ENCODE results near the gene F10.

F10 gene

DNA sequence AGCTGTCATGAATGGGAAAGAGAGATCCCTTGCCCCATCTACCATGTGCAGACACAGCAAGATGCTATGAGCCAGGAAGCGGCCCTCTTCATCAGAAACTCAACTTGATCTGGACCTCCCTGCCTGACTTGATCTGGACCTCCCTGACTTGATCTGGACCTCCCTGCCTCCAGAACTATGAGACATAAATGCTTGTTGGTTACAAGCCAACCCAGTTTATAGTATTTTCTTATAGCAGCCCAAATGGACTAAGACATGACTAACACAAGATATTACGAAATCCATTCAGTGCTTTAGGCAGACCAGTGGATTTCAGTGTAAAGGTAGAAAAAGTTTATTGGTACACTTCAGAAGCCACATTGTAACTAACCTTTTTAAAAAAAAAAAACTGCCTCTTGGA lies 70.3 kb downstream of the F10 start:
- DNase-seq (ENCODE audit: low read depth, low spot score), result no peak

DNA sequence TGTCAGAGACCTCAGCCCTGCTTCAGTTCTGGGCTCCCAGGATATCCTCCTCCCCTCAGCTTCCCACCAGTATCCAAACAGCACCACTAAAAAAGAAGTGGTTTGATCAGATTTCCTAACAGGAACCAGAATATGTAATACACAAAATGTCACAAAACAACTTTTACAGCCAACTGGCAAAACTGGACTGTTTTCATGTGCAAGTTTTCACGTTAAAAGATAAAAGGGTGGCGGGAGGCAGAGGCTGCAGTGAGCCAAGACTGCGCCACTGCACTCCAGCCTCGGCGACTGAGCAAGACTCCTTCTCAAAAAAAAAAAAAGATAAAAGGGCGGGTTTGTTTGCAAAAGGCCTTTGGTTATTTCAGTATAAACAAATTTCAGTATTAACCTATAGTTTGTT lies 72.8 kb downstream of the F10 start:
- DNase-seq (ENCODE audit: low read depth, low spot score), result no peak

DNA sequence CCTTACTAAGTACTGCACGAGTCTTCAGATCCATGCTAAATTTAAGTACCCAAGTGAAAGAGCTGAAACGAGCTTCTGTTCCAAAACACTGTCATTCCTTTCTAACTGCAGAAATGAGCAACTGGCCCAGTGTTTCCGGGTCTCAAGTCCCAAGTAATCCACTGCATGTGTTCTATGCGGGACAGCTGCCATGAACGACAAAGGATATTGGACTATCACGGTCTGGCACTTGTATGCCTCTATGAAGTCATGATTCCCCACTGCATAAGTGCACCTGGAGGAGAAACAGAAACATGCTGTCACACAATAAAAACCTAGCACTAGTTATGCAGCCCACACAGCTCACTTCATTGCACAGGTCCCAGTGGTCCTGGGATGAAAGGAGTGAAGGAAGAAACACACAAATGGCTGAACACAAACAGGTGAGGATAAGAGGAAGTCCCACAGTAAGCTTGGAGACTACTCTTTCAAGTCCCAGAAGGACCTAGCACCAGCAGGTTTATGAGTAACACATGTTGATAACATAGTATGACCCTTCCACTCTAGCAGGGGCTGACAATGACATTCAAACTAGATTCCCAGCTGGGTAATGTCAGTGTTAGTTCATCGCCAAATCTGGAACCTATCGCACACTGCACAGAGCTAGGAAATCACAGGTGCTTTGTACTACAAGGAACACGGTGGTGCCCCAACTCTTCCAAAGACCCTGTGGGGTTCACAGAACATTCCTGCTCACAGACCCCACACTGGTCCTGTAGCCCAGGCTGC lies 74.6 kb downstream of the F10 start:
- no peak for DNase-seq (ENCODE audit: low read depth, low spot score)

Measured in activated naive CD8-positive, alpha-beta T cell treated with anti-CD3 and anti-CD28 coated beads, Interleukin-2, amount 50 U/mL, for 16 hours (primary cell).